Kidney tubule cell (primary cell): ENCODE data around the gene ERGIC3.

Experiments used
- DNase-seq: peaks from one replicate; pipeline ENCODE4 v3.0.0-alpha.2; 2018; ENCODE audit warnings: low spot score

ERGIC3 gene

GRCh38 chr20:35561671-35562070 lies 19.8 kb downstream of the ERGIC3 start:
- no peak for DNase-seq

GRCh38 chr20:35562541-35563110 lies 20.7 kb downstream of the ERGIC3 start:
- DNase-seq, result no peak

- DNase-seq, result no peak
Observed at GRCh38 chr20:35563834-35564233, 22.0 kb downstream of the ERGIC3 start.

- DNase-seq, result no peak
Observed at GRCh38 chr20:35564905-35565304, 23.0 kb downstream of the ERGIC3 start.

- DNase-seq, result peak; percentile 51
Observed at GRCh38 chr20:35568645-35569044, 26.8 kb downstream of the ERGIC3 start.

GRCh38 chr20:35571555-35571954 lies 29.7 kb downstream of the ERGIC3 start:
- no peak for DNase-seq

GRCh38 chr20:35572838-35573237 lies 31.0 kb downstream of the ERGIC3 start:
- DNase-seq, result no peak

- no peak for DNase-seq
Observed at GRCh38 chr20:35575958-35576357, 34.1 kb downstream of the ERGIC3 start.

GRCh38 chr20:35576816-35577215 lies 34.9 kb downstream of the ERGIC3 start:
- DNase-seq, result no peak

GRCh38 chr20:35578469-35578868 lies 36.6 kb downstream of the ERGIC3 start:
- no peak for DNase-seq

- no peak for DNase-seq
Observed at GRCh38 chr20:35579196-35579595, 37.3 kb downstream of the ERGIC3 start.

GRCh38 chr20:35582131-35582530 lies 40.3 kb downstream of the ERGIC3 start:
- DNase-seq, result no peak

GRCh38 chr20:35582741-35583404 lies 41.0 kb downstream of the ERGIC3 start:
- no peak for DNase-seq

- DNase-seq, result no peak
Observed at GRCh38 chr20:35583636-35584560, 42.0 kb downstream of the ERGIC3 start.

GRCh38 chr20:35586751-35587425 lies 45.0 kb downstream of the ERGIC3 start:
- no peak for DNase-seq

GRCh38 chr20:35587436-35587835 lies 45.6 kb downstream of the ERGIC3 start:
- DNase-seq, result no peak

- DNase-seq, result no peak
Observed at GRCh38 chr20:35588397-35588796, 46.5 kb downstream of the ERGIC3 start.

GRCh38 chr20:35592339-35592974 lies 50.6 kb downstream of the ERGIC3 start:
- DNase-seq, result no peak

- DNase-seq, result no peak
Observed at GRCh38 chr20:35595456-35595855, 53.6 kb downstream of the ERGIC3 start.

- no peak for DNase-seq
Observed at GRCh38 chr20:35595901-35596300, 54.0 kb downstream of the ERGIC3 start.

- DNase-seq, result no peak
Observed at GRCh38 chr20:35597186-35597585, 55.3 kb downstream of the ERGIC3 start.

GRCh38 chr20:35598476-35598875 lies 56.6 kb downstream of the ERGIC3 start:
- no peak for DNase-seq
